Hepatocyte (in vitro differentiated cells): ENCODE data around the gene PLBD1.

ENCODE experiments used
- CTCF ChIP-seq: fragments of 200-600 bp; sonication (generic); IDR thresholded peaks from 2 replicates; pipeline ENCODE4 v1.5.1; 2016; ENCODE audit warnings: antibody characterized with exemption, mild to moderate bottlenecking; ENCODE audit not compliant: poor library complexity
- EZH2 ChIP-seq: fragments of 200-600 bp; sonication (generic); IDR thresholded peaks from 2 replicates; pipeline ENCODE4 v1.6.1; 2016; ENCODE audit warnings: antibody characterized with exemption, mild to moderate bottlenecking, borderline replicate concordance
- EZH2phosphoT487 ChIP-seq: fragments of 200-600 bp; sonication (generic); IDR thresholded peaks from one replicate; pipeline ENCODE4 v1.6.1; 2018; ENCODE audit warnings: antibody characterized with exemption, mild to moderate bottlenecking, low read depth, moderate library complexity; ENCODE audit not compliant: unreplicated experiment, severe bottlenecking

DNA sequence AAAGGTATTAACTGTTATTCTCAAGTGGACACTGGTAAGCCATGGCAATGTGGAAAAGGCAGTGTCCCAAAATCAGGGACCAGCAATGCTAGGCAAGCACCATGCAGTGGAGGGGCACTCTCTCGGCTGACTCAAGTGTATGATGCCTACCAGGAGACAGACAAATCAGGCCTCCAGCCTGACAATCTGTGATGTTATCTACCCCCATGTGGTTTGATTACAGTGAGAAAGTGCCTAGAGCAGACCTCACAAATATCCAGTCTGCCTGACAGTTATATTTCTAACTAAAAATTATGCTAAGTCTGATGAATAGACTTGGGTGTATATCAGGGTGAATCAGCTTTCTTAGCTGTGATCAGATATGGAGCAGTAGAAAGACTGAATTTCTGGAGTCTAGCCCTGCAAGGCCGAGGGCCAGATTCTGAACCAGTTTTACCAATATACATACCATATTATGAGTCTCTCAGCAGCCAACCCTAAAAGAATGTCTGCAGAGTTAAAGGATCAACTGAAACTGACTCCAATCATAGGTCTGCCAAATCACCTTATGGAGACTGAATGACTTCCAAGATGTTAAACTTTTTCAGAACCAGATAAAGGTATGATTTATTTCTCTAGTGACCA lies 3.2 kb downstream of the PLBD1 start:
- no peak for TF ChIP-seq CTCF
- no peak for TF ChIP-seq EZH2
- TF ChIP-seq EZH2phosphoT487 = no peak
